ENCODE measurements around the gene SLC17A1.
"Not testable (repeated sequence)": the region's sequence is repeated elsewhere in the genome, so short reads cannot be mapped to it uniquely, and the experiment has no call there.

SLC17A1 gene

DNA sequence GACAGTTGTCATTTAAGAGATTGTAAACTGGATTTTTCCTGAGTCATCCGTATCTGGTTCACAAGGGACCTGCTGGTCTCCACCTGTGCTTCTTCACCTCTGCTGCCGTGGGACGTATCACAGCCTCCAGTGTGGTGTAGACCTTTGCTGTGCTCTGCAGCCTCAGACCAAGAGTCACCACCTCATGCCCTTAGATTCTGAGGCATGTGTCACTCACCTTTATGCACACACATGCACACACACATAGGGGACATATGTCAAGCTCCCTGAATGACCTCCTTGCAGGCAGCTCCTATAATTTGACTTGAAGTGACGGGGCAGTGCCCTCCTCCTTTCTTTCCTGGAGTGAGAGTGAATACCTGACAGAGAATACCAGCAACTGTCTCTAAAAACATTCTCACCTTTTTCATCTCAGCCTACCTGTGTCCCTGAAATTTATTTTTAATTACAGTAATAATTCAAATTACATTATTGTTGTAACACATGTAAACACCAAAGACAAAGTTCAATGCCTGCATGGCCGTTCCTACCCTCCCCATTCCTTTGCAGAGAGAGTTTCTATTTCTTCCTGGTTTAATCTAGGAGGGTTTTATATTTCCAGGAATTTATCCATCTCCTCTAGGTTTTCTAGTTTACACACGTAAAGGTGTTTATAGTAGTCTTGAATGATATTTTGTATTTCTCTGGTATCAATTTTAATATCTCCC is 73.8 kb downstream of the SLC17A1 start:
- no peak for DNase-seq (ENCODE audit: low spot score)

DNA sequence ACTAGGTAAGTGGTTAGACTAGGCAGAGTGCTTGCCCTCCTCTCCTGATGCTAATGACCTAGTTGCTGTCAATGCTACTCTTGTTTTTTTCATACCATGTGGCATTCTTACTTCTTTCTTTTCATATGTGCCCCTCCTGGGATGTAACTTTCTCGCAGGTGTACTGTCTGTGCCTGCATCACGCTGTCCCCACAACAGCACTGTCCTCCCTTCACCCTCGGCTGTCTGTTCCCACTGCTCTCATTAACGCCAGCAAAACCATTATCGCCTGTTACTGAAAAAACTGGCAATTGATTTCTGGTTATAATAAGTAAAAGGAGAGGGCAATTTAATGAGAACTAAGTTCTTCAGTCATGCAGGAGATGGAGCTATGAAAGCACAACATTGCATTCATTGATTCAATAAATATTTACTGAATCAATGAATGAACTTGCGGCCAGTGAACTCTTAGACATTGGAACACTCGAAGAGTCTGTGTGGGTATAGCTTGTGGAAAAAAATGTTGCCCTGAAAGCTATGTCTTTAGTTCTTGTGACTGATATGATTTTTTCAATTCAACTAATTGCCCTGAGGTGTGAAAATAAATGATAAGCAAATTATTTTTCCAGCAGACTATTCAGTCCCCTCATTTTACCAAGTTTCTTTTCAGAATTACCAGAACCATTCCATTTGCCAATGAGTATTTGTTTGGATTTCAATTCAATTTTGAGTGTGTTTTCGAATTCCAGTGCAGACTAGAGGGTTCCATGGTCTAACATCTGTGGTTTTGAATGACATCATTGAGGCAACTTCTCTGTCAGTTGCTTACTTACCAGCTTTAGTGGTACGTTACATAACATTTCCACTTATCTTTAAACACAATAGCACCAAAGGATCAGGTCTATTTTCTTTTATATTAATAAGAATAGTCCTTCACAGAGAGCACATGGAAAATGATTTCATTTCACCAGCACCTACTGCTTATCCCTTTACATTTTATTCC is 75.2 kb downstream of the SLC17A1 start:
- no peak for DNase-seq (ENCODE audit: low spot score)

DNA sequence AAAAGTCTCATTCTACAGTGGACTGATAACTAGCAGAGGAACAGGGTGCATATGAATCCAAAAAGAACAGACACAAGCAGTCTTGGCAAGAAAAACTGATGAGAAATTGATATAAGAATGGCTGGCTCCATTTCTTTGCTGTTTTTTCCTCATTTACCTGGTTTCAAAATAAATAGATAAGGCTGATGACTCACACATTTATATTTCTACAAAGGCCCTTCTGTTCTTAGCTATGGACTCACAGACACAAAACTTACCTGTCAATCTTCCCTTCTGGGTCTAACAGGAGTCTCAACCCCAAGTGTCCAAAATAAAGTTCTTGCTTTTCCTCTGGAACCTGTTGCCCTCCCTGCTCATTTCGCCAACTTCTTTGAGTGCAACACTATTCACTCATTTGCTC is 76.4 kb downstream of the SLC17A1 start:
- DNase-seq (ENCODE audit: low spot score): no peak

DNA sequence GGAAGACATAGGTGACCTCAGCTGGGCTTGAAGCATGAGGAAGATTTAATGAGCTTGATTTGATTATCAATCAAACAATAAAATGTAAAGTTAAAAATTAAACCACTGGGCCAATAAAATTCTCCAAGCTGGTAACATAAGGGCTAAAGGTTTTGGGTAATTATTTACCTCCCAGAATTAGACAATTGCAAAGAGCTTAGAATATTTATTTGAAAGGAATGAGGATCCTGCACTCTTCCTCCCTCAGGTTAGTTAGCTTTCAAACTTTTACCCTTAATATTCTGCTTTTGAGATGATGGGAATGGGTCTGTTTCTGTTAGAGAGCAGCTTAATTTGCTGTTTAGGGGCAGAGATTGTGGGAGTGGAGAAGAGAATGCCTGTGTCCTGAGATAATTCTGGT is 77.3 kb downstream of the SLC17A1 start, which contains the start of gene SLC17A4:
Gene SLC17A4, plus strand, starts transcription at position 208 of the 400 bp plus-strand sequence. CDS start 7,221 bp downstream, outside the sequence.
- DNase-seq (ENCODE audit: low spot score): no peak

DNA sequence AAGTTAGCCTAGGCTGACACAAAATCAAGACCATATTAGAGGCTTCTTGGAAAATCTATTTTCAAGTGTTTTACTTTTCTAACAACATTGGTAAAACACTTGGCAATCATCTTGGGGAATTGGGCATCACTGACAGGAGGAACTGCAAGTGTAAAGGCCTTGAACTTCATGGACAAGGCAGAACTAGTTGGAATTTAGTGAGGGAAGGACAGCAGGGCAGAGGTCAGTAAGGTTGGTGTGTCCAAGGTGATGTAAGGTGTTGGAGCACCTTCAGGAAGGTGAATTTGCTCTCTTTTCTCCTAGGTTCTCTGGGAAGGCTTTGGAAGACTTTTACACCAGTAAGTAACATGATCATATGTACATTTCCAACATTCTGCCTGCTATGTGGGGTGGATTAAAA is 78.8 kb downstream of the SLC17A1 start:
- no peak for DNase-seq (ENCODE audit: low spot score)

DNA sequence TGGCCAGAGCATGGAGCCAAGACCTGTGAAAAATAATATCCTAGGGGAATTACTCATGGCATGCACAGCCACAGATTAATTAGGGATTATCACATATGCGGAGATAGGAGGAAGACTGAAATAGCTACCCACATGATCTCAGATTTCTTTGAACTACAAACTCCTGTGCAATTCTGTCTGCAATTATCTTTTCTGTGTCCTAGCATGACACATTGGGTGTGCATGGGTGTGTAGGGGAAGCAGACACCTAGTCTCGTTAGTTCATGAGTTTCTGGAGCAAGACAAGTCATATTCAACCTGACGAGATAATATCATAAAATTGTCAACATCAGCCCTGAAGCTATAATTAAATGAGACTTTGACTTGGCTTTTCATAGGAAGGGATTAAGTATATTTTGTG is 80.9 kb downstream of the SLC17A1 start:
- no peak for DNase-seq (ENCODE audit: low spot score)

DNA sequence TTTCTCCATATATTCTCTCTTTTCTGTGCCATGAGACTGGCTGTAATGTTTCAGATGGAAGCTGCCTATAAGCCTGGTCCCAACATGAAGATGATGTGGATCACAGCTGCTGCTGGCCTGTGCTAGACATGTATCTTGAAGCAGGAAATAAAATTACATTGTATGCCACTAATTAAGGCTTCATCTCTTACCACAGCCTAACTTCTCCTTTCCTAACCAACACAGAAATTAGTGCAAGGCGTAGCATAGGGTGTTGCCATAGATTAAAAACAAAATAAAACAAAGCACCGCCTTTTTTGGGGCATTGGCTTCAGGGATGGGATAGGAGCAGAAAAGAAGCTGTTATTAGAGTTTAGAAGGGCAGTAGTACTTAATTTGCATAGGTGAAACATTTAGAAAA is 82.0 kb downstream of the SLC17A1 start:
- DNase-seq (ENCODE audit: low spot score): no peak

DNA sequence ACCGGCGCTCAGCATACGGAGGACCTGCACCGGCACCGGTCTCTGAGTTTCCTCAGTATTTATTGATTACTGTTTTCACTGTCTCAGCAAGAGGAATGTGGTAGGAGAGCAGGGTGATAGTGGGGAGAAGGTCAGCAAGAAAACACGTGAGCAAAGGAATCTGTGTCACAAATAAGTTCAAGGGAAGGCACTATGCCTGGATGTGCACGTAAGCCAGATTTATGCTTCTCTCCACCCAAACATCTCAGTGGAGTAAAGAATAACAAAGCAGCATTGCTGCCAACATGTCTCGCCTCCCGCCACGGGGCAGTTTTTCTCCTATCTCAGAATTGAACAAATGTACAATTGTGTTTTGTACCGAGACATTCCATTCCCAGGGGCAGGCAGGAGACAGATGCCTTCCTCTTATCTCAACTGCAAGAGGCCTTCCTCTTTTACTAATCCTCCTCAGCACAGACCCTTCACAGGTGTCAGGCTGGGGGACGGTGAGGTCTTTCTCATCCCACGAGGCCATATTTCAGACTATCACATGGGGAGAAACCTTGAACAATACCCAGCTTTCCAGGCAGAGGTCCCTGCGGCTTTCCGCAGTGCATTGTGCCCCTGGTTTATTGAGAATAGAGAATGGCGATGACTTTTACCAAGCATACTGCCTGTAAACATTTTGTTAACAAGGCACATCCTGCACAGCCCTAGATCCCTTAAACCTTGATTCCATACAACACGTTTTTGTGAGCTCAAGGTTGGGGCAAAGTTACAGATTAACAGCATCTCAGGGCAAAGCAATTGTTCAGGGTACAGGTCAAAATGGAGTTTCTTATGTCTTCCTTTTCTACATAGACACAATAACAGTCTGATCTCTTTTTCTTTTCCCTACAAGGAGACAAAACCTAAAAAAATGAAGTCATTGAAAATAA is 83.0 kb downstream of the SLC17A1 start:
- DNase-seq (ENCODE audit: low spot score): not testable (repeated sequence)

DNA sequence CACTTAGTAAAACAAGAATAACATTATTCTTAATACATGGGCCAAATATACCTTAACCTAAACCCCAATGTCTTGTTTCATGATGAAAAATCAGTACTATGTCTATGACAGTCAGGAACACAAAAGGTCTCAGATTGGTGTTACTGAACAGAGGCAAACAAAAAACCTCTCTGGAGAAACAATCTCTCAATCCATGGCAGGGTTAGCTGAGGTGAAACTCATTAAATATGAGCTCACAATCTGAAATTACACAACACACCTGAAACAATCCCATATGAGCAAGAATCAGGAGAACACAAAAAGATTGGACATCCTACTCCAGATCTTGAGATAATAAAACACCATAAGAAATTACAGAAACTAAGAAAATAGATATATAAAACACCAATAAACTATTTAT is 83.8 kb downstream of the SLC17A1 start:
- DNase-seq (ENCODE audit: low spot score): no peak

DNA sequence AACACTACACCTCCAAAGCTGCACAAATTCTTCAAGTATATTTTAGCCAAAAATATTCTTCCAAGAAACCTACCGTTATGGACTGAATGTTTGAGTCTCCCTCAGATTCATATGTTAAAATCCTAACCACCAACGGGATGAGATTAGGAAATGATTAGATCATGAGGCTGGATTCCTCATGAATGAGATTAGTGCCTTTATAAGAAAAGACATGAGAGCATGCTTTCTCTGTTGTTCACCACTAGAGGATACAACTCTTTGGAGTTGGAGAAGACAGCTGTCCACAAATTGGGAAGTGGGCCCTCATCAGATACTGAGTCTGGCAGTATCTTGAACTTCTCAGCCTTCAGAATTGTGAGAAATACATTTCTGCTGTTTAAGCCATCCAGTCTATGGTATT is 84.4 kb downstream of the SLC17A1 start:
- DNase-seq (ENCODE audit: low spot score): no peak

DNA sequence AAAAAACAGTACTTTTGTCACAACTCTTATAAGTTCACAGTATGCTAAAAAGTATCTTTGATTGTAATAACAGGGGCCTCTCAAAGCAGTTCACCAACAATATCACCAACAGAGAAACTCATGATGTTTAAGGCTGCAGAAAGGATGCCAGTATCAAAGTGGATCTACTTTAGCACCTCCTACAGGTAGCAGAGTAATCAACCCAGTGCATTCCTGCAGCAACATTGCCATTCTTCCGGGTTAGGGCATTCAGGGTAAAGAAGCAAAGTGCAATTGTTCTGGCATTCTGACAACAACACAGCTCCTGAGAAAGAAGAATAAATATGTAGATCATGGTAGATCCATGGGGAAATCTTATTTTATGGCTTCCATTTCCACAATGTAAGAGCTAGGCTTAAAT is 84.9 kb downstream of the SLC17A1 start:
- no peak for DNase-seq (ENCODE audit: low spot score)

DNA sequence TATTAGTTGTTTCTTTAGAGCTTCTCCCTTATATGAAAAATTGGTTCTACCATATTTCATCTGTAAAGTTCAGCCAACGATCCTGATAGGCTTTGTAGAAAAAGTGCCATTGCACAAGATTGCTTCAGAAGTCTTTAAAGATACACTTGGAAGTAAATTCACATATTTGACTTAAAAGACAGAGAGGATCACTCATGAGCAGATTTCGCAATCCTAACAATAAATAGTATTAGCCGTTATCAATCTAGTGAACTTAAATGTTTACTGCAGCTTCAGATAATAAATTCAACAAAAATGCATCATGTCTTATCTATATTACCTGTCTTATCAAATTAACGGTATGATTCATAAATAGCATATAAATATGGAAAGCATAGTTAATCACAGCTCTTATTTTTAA is 86.0 kb downstream of the SLC17A1 start:
- no peak for DNase-seq (ENCODE audit: low spot score)

DNA sequence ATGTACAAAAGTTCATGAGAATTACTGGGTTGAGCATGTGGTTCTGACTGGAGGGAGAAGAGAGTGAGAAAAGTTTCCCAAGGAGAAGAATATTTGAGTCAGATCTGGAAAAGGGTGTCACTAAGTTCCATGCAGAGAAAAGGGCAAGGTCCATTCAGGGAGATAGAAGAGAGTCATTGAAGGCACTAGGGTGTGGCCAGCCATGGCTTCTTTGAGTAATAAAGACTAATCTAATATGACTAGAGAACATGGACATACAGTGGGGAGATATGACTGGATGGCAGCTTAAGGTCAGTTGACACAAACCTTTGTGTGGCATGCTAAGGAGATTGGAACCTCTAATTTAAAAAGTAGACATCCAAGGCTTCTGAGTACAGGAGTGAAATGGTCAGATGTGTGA is 88.0 kb downstream of the SLC17A1 start:
- DNase-seq (ENCODE audit: low spot score): no peak

DNA sequence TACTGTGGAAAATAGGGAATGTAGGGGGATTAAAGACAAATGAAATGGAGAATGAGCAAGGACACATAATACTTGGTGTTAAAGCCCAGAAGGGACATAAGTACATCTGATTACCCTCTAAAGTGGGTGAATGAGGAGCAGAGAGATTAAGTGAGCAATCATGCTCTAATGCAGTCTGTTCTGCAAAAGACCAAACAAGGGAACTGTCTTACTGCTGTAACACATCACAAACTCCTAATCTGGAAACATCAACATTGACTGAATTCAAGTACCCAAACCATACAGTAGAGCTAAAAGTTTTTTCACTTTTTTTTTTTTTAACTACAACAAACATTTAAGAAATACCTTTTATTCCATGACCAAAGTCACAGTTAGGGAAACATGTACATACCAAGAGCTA is 96.6 kb downstream of the SLC17A1 start:
- no peak for DNase-seq (ENCODE audit: low spot score)

All from SK-N-DZ (cell line).